IMR-90 (cell line): ENCODE data around the gene ALKBH3.

Experiments used
- FOS ChIP-seq: fragments of 150-350 bp; IDR thresholded peaks from 2 replicates; pipeline ENCODE4 v1.6.1; 2016; ENCODE audit warnings: low read depth, low read length
- RFX5 ChIP-seq: IDR thresholded peaks from 2 replicates; pipeline ENCODE4 v1.8.0; 2012; ENCODE audit warnings: low read depth, mild to moderate bottlenecking, low read length, moderate library complexity
- SMC3 ChIP-seq: fragments of 150-350 bp; IDR thresholded peaks from 2 replicates; pipeline ENCODE4 v1.6.1; 2016; ENCODE audit warnings: low read depth, mild to moderate bottlenecking, antibody characterized with exemption, low read length, moderate library complexity
- TF ChIP-seq, protein P1 (sequence below): conservative IDR thresholded peaks from 2 replicates; pipeline ENCODE4 v1.5.1; 2012; ENCODE audit warnings: mild to moderate bottlenecking, low read depth, low read length, improper control_type of control experiment

GRCh38 chr11:43872995-43873394, 7.6 kb upstream of the ALKBH3 start:
- TF ChIP-seq, protein P1, sequence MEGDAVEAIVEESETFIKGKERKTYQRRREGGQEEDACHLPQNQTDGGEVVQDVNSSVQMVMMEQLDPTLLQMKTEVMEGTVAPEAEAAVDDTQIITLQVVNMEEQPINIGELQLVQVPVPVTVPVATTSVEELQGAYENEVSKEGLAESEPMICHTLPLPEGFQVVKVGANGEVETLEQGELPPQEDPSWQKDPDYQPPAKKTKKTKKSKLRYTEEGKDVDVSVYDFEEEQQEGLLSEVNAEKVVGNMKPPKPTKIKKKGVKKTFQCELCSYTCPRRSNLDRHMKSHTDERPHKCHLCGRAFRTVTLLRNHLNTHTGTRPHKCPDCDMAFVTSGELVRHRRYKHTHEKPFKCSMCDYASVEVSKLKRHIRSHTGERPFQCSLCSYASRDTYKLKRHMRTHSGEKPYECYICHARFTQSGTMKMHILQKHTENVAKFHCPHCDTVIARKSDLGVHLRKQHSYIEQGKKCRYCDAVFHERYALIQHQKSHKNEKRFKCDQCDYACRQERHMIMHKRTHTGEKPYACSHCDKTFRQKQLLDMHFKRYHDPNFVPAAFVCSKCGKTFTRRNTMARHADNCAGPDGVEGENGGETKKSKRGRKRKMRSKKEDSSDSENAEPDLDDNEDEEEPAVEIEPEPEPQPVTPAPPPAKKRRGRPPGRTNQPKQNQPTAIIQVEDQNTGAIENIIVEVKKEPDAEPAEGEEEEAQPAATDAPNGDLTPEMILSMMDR = no peak
- TF ChIP-seq RFX5 (no peak), SMC3 (no peak), FOS (no peak)
